Aorta (tissue), 5 donors: ENCODE results near the gene FMNL3. TPM values are rescaled to one million over a fixed set of nuclear protein-coding genes. Genes with fewer than 3 reads are reported as not detected.

Experiments
- ATAC-seq: fragments of 200-7000 bp; cut with Tn5 transposase; one replicate; pipeline ENCODE4 v1.9.1; 2022; ENCODE audit warnings: moderate library complexity; ENCODE audit not compliant: low FRiP score
- DNase-seq, 2 donors: peaks; one replicate each; pipeline ENCODE4 v3.0.0-alpha.2; 2020
- H3K27ac ChIP-seq, 2 donors: one replicate each; pipeline ENCODE4 v1.5.1; 2013; ENCODE audit warnings: low read length in 2 of 2, mild to moderate bottlenecking in 2 of 2, moderate library complexity in 2 of 2, control low read depth in 1 of 2, inconsistent platforms in 1 of 2, low read depth in 1 of 2
- H3K27me3 ChIP-seq, 2 donors: one replicate each; pipeline ENCODE4 v1.6.1; 2013; ENCODE audit warnings: control low read depth in 1 of 2, low read length in 1 of 2, mild to moderate bottlenecking in 1 of 2, moderate library complexity in 1 of 2; ENCODE audit not compliant: insufficient read depth in 2 of 2, control insufficient read depth in 1 of 2
- H3K36me3 ChIP-seq, 2 donors: one replicate each; pipeline ENCODE4 v1.6.1; 2013; ENCODE audit warnings: control low read depth in 1 of 2, low read length in 1 of 2, mild to moderate bottlenecking in 1 of 2; ENCODE audit not compliant: insufficient read depth in 2 of 2, control insufficient read depth in 1 of 2
- H3K4me1 ChIP-seq, 2 donors: one replicate each; pipeline ENCODE4 v1.6.1; 2013; ENCODE audit warnings: low read length in 2 of 2, control low read depth in 1 of 2, mild to moderate bottlenecking in 1 of 2, moderate library complexity in 1 of 2; ENCODE audit not compliant: insufficient read depth in 2 of 2, control insufficient read depth in 1 of 2
- H3K4me3 ChIP-seq, 2 donors: one replicate each; pipeline ENCODE4 v1.5.1; 2013; ENCODE audit warnings: low read length in 2 of 2, control low read depth in 1 of 2, mild to moderate bottlenecking in 1 of 2
- H3K9me3 ChIP-seq: one replicate; pipeline ENCODE4 v1.6.1; 2013; ENCODE audit warnings: mild to moderate bottlenecking, low read length; ENCODE audit not compliant: control insufficient read depth
- WGBS, 2 donors: extraction: QIAGEN DNeasy Blood & Tissue Kit; methylation state at CpG; one replicate each; pipeline ENCODE4 v1.1.7; 2013; 5-methylcytosine and 5-hydroxymethylcytosine counted together
- intact Hi-C, 2 donors: fragments of 100-400 bp; cut with DNase I; formaldehyde crosslinking; loops; one replicate each; pipeline versions ENCODE4 v1.14.2 to v1.15.0; 2022
- polyA plus RNA-seq, 2 donors: library from polyadenylated mRNA; stranded (reverse); fragments of 200-250 nt; gene quantifications; one replicate each; pipeline ENCODE4 v1.2.3, GENCODE V29; 2013
- total RNA-seq, 2 donors: library from RNA; stranded (reverse); fragmentation: NEBNext Ultra II Directional; extraction: Animal tissue kit (Norgen Biotek cat#: 25700); gene quantifications; one replicate each; pipeline ENCODE4 v1.2.1, GENCODE V29; 2021
- donor health status: healthy with polysubstance abuse.
- donor health status: Bipolar disorder and iron deficiency.
- donor health status: DM: no; HTN: no; CAD: no.
- donor health status: DM: no; HTN: no; CAD: no.
- donor health status: DM: yes; HTN: yes; CAD: no.

Gene FMNL3
- total and polyA plus RNA-seq, 4 donors: 6.5 to 53.9 (median 20.9) TPM

- Histone ChIP-seq H3K27me3 (no peaks in the 10 kb centered on the region), H3K27ac (no peak overlapping the region), H3K36me3 (no peaks in the 10 kb centered on the region), H3K4me1 (no peaks in the 10 kb centered on the region), H3K9me3 (no peaks in the 10 kb centered on the region), H3K4me3 (no peak overlapping the region)
- 86 to 90% methylated on average over 3 of the region's 3 CpGs for WGBS, 2 donors
- intact Hi-C loops: no loop called here
- no peak for ATAC-seq
- DNase-seq: no peak
Measured at GRCh38 chr12:49692851-49693250, 14.4 kb downstream of the FMNL3 start.

DNA sequence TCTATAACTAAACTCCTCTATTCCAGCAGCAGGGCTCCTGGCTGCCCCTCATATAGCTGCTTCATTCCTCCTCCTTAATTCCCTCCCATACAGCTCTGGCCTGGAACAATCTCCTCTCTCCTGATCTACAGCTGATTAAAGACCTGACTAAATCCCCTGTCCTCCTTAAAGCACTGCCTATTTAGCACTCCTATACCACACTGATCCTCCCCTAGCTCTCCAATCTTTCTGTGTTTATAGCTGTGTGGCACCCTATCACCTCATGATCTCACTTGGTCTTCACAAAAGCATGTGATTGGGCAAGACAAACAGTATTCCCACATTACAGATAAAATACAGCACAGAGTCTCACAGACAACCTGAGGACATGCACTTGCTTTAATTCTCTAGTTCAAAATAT lies 17.4 kb downstream of the FMNL3 start:
- no peak overlapping the region for H3K27ac ChIP-seq
- no peaks in the 10 kb centered on the region for H3K27me3 ChIP-seq
- no peak overlapping the region for H3K4me3 ChIP-seq

GRCh38 chr12:49689237-49689636 lies 18.0 kb downstream of the FMNL3 start:
- WGBS, 2 donors: 60 to 65% methylated on average over 2 of the region's 2 CpGs

More for the DNA sequence above, 17.4 kb downstream of the FMNL3 start:
- intact Hi-C loops: no loop called here
- no peaks in the 10 kb centered on the region for H3K4me1 ChIP-seq
- no peaks in the 10 kb centered on the region for H3K36me3 ChIP-seq
- H3K9me3 ChIP-seq: no peaks in the 10 kb centered on the region
- no peak for ATAC-seq
- no peak for DNase-seq

GRCh38 chr12:49687941-49688340 lies 19.3 kb downstream of the FMNL3 start:
- intact Hi-C loops: no loop called here
- Histone ChIP-seq H3K27ac (no peak overlapping the region), H3K4me3 (no peak overlapping the region), H3K36me3 (no peaks in the 10 kb centered on the region), H3K9me3 (no peaks in the 10 kb centered on the region), H3K4me1 (no peaks in the 10 kb centered on the region), H3K27me3 (no peaks in the 10 kb centered on the region)
- no peak for DNase-seq
- WGBS, 2 donors: 73 to 95% methylated on average over 2 of the region's 2 CpGs
- ATAC-seq: no peak

More at GRCh38 chr12:49689237-49689636, 18.0 kb downstream of the FMNL3 start:
- H3K27ac ChIP-seq: no peak overlapping the region
- no peaks in the 10 kb centered on the region for H3K36me3 ChIP-seq
- H3K9me3 ChIP-seq: no peaks in the 10 kb centered on the region
- ATAC-seq: no peak
- no peak for DNase-seq
- no peaks in the 10 kb centered on the region for H3K27me3 ChIP-seq
- intact Hi-C loops: no loop called here
- no peak overlapping the region for H3K4me3 ChIP-seq
- no peaks in the 10 kb centered on the region for H3K4me1 ChIP-seq

DNA sequence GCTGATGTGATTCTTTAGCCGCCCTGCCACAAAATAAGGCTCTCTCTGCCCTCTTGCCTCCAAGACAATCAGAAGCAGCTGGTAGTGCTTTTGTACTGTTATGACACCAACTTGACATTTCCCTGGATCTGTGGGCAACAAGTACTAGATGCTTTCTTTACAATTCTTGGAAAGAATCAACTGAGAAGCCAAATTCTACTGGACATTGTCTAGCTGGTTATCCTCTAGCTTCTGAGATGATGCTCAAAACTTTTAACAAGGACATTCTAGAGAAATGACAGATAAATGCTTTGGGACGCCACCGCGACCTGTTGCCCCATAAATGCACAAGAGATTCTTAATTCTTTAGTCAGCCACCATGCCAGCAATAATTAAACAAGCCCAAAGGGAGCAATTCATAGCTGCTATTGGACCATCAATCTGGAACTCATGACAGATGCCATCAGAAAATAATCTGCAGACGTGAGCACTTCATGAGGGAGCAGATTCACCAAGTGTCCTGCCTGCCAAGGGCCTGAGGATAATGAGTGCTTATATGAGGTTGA lies 22.8 kb downstream of the FMNL3 start:
- intact Hi-C loops: no loop called here
- H3K27me3 ChIP-seq: no peaks in the 10 kb centered on the region
- H3K4me3 ChIP-seq: no peak overlapping the region
- H3K9me3 ChIP-seq: no peaks in the 10 kb centered on the region
- H3K4me1 ChIP-seq: no peaks in the 10 kb centered on the region
- H3K27ac ChIP-seq: no peak overlapping the region
- DNase-seq (no peak), ATAC-seq (no peak)
- WGBS, 2 donors: 94 to 96% methylated on average over 5 of the region's 5 CpGs
- H3K36me3 ChIP-seq: no peaks in the 10 kb centered on the region

DNA sequence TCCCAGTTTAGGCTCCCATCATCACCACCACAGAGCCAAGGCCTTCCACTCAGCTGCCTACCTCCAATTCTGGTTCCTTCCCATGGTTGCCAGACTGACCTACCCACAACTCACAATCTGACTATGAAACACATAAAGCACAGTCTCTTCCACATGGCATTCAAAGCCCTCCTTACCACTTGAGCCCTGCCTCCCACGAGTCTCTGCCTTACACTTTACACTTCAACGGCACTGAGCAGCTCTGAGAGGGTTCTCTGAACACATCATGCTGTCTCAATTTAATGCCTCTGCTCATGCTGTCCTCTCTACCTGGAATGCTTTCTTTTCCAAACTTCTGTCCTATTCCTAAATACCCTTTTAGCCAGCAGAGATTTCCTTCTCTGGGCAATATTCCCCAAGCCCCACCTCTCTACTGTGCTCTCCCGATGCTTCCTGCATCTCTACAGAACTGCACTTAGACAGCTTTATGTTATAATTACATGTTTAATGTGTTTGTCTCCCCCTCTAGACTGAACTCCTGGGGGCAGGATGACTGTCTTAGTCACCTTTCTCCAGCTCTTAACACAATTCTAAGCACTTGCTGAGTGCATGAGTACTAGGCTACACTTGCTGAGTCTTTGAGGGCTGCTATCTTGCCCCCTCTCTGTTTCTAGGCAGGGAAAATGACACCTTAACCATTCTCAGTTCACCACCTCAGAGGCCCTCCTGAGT lies 23.5 kb downstream of the FMNL3 start:
- Histone ChIP-seq H3K4me1 (no peaks in the 10 kb centered on the region), H3K27me3 (no peaks in the 10 kb centered on the region), H3K4me3 (no peak overlapping the region), H3K27ac (no peak overlapping the region), H3K9me3 (no peaks in the 10 kb centered on the region), H3K36me3 (no peaks in the 10 kb centered on the region)
- 85 to 88% methylated on average over 3 of the region's 3 CpGs for WGBS, 2 donors
- DNase-seq: no peak
- intact Hi-C loops: no loop called here
- ATAC-seq: no peak

- 96 to 98% methylated on average over 1 of the region's 1 CpG for WGBS, 2 donors
- intact Hi-C loops: no loop called here
- Histone ChIP-seq H3K27me3 (no peaks in the 10 kb centered on the region), H3K36me3 (no peaks in the 10 kb centered on the region), H3K27ac (no peak overlapping the region), H3K4me1 (no peaks in the 10 kb centered on the region), H3K9me3 (no peaks in the 10 kb centered on the region), H3K4me3 (no peak overlapping the region)
- ATAC-seq: no peak
- no peak for DNase-seq
Measured at GRCh38 chr12:49680075-49680474, 27.1 kb downstream of the FMNL3 start.

GRCh38 chr12:49678711-49679110 lies 28.5 kb downstream of the FMNL3 start:
- Histone ChIP-seq H3K4me1 (no peaks in the 10 kb centered on the region), H3K9me3 (no peaks in the 10 kb centered on the region), H3K27me3 (no peaks in the 10 kb centered on the region), H3K27ac (no peak overlapping the region), H3K4me3 (no peak overlapping the region), H3K36me3 (no peaks in the 10 kb centered on the region)
- intact Hi-C loops: no loop called here
- 89 to 91% methylated on average over 3 of the region's 3 CpGs for whole genome bisulfite sequencing, 2 donors
- no peak for ATAC-seq
- no peak for DNase-seq

GRCh38 chr12:49675137-49675536 lies 32.1 kb downstream of the FMNL3 start:
- H3K36me3 ChIP-seq: no peaks in the 10 kb centered on the region
- H3K4me1 ChIP-seq: peaks cover 0 to 4% of the 10 kb centered on the region in 2 donors
- H3K27me3 ChIP-seq: no peaks in the 10 kb centered on the region
- 95 to 99% methylated on average over 7 of the region's 7 CpGs for WGBS, 2 donors
- H3K27ac ChIP-seq: no peak overlapping the region
- ATAC-seq (no peak), DNase-seq (no peak)
- H3K4me3 ChIP-seq: no peak overlapping the region
- intact Hi-C loops: no loop called here
- H3K9me3 ChIP-seq: no peaks in the 10 kb centered on the region
